ENCODE data around the gene FRMD4B.

Gene FRMD4B

GRCh38 chr3:69121513-69121912, 264.4 kb downstream of the FRMD4B start:
- DNase-seq = no peak

- peak; percentile 69 for DNase-seq
Measured at GRCh38 chr3:69120879-69121464, 264.9 kb downstream of the FRMD4B start.
